ENCODE results near the gene SORCS2. TPM values are rescaled to one million over a fixed set of nuclear protein-coding genes. Genes with fewer than 3 reads are reported as not detected.

Gene SORCS2
- total RNA-seq, 1 donor from 2014 or later: 29.5 TPM

GRCh38 chr4:7657545-7658297 is 465.4 kb downstream of the SORCS2 start:
- H3K4me1 Mint-ChIP-seq (ENCODE audit: low read depth, unreplicated experiment): no peaks in the 10 kb centered on the region
- peaks cover under 1% of the 10 kb centered on the region for H3K36me3 Mint-ChIP-seq (ENCODE audit: unreplicated experiment)
- peaks cover under 1% of the 10 kb centered on the region for H3K9me3 Mint-ChIP-seq (ENCODE audit: unreplicated experiment)
- H3K27ac Mint-ChIP-seq (ENCODE audit: unreplicated experiment): no peak overlapping the region
- H3K4me3 Mint-ChIP-seq (ENCODE audit: unreplicated experiment): no peak overlapping the region
- peaks cover 2% of the 10 kb centered on the region for H3K27me3 Mint-ChIP-seq (ENCODE audit: unreplicated experiment)
- TF ChIP-seq CTCF (IDR thresholded peaks at IDR 0.05; ENCODE audit: partially characterized antibody, unreplicated experiment): no peak
- DNase-seq: no peak

GRCh38 chr4:7658341-7659204 is 466.2 kb downstream of the SORCS2 start:
- no peaks in the 10 kb centered on the region for H3K4me1 Mint-ChIP-seq (ENCODE audit: low read depth, unreplicated experiment)
- peaks cover 5% of the 10 kb centered on the region for H3K9me3 Mint-ChIP-seq (ENCODE audit: unreplicated experiment)
- H3K4me3 Mint-ChIP-seq (ENCODE audit: unreplicated experiment): no peak overlapping the region
- H3K27ac Mint-ChIP-seq (ENCODE audit: unreplicated experiment): no peak overlapping the region
- no peak for TF ChIP-seq CTCF (IDR thresholded peaks at IDR 0.05; ENCODE audit: partially characterized antibody, unreplicated experiment)
- DNase-seq: no peak
- H3K36me3 Mint-ChIP-seq (ENCODE audit: unreplicated experiment): peaks cover 6% of the 10 kb centered on the region
- H3K27me3 Mint-ChIP-seq (ENCODE audit: unreplicated experiment): peaks cover 3% of the 10 kb centered on the region

GRCh38 chr4:7659429-7660175 is 467.3 kb downstream of the SORCS2 start:
- Mint-ChIP-seq H3K27me3 (ENCODE audit: unreplicated experiment) (peaks cover 2% of the 10 kb centered on the region), H3K27ac (ENCODE audit: unreplicated experiment) (no peak overlapping the region), H3K4me1 (ENCODE audit: low read depth, unreplicated experiment) (no peaks in the 10 kb centered on the region), H3K4me3 (ENCODE audit: unreplicated experiment) (no peak overlapping the region), H3K36me3 (ENCODE audit: unreplicated experiment) (peaks cover 6% of the 10 kb centered on the region), H3K9me3 (ENCODE audit: unreplicated experiment) (peaks cover 5% of the 10 kb centered on the region)
- TF ChIP-seq CTCF (IDR thresholded peaks at IDR 0.05; ENCODE audit: partially characterized antibody, unreplicated experiment): no peak
- DNase-seq: peak; percentile 7

- H3K9me3 Mint-ChIP-seq (ENCODE audit: unreplicated experiment): peaks cover 5% of the 10 kb centered on the region
- H3K27me3 Mint-ChIP-seq (ENCODE audit: unreplicated experiment): peaks cover 2% of the 10 kb centered on the region
- H3K4me3 Mint-ChIP-seq (ENCODE audit: unreplicated experiment): no peak overlapping the region
- DNase-seq: peak; percentile 14
- peaks cover 6% of the 10 kb centered on the region for H3K36me3 Mint-ChIP-seq (ENCODE audit: unreplicated experiment)
- no peaks in the 10 kb centered on the region for H3K4me1 Mint-ChIP-seq (ENCODE audit: low read depth, unreplicated experiment)
- TF ChIP-seq CTCF (IDR thresholded peaks at IDR 0.05; ENCODE audit: partially characterized antibody, unreplicated experiment): no peak
- H3K27ac Mint-ChIP-seq (ENCODE audit: unreplicated experiment): no peak overlapping the region
These were observed 468.1 kb downstream of the SORCS2 start for GRCh38 chr4:7660176-7661039.
